Dermis lymphatic vessel endothelial cell (primary cell): Measurements from ENCODE around the gene BTBD2. TPM values are rescaled to one million over a fixed set of nuclear protein-coding genes. Genes with fewer than 3 reads are reported as not detected.

Experiments
- total RNA-seq: library from RNA; depleted of rRNA; stranded (reverse); fragments of >200 nt; gene quantifications from 2 replicates; pipeline ENCODE4 v1.2.1, GENCODE V29; 2014

BTBD2 gene
- 29.8 and 40.8 TPM in 2 replicates for total RNA-seq

GRCh38 chr19:2015608-2015950, at the start of gene BTBD2:
Gene BTBD2, minus strand, starts transcription at chr19:2015714. Its CDS starts 11 bp downstream, at chr19:2015703.

GRCh38 chr19:2050991-2051772, 35.7 kb upstream of the BTBD2 start, which contains the start of gene MKNK2:
Gene MKNK2, minus strand, starts transcription at chr19:2051244. Its CDS starts 393 bp downstream, at chr19:2050851.

GRCh38 chr19:1941146-1942077, 74.1 kb downstream of the BTBD2 start, which contains the start of gene CSNK1G2:
Gene CSNK1G2, plus strand, starts transcription at chr19:1941172. Its CDS starts 28,601 bp downstream, at chr19:1969773.

Other genes with a start within 250 kb of the BTBD2 start
- 0.43 and 0.52 TPM in 2 replicates for gene ATP8B3, start 203.4 kb downstream of the BTBD2 start, total RNA-seq
- gene REXO1, start 167.2 kb downstream of the BTBD2 start, total RNA-seq: 4.3 and 4.9 TPM in 2 replicates
- gene KLF16, start 152.1 kb downstream of the BTBD2 start, total RNA-seq: 3.9 and 4.7 TPM in 2 replicates
- gene ABHD17A, start 130.2 kb downstream of the BTBD2 start, total RNA-seq: 72.7 and 84.0 TPM in 2 replicates
- gene ADAT3, start 110.3 kb downstream of the BTBD2 start, total RNA-seq: 1.9 and 2.0 TPM in 2 replicates
- 20.4 and 21.9 TPM in 2 replicates for gene SCAMP4, start 110.3 kb downstream of the BTBD2 start, total RNA-seq
- gene CSNK1G2, start 74.5 kb downstream of the BTBD2 start, total RNA-seq: 49.6 and 55.8 TPM in 2 replicates
- gene MKNK2, start 35.5 kb upstream of the BTBD2 start, total RNA-seq: 75.1 and 110 TPM in 2 replicates
- 14.1 and 20.4 TPM in 2 replicates for gene MOB3A, start 80.6 kb upstream of the BTBD2 start, total RNA-seq
- 0.95 and 1.4 TPM in 2 replicates for gene IZUMO4, start 81.2 kb upstream of the BTBD2 start, total RNA-seq
- 56.6 and 61.2 TPM in 2 replicates for gene AP3D1, start 135.9 kb upstream of the BTBD2 start, total RNA-seq
- gene DOT1L, start 148.2 kb upstream of the BTBD2 start, total RNA-seq: 2.2 and 2.8 TPM in 2 replicates
- gene PLEKHJ1, start 220.6 kb upstream of the BTBD2 start, total RNA-seq: 62.7 and 69.4 TPM in 2 replicates
- gene SF3A2, start 221.1 kb upstream of the BTBD2 start, total RNA-seq: 46.4 and 56.8 TPM in 2 replicates
- 1.3 and 2.0 TPM in 2 replicates for gene AMH, start 233.6 kb upstream of the BTBD2 start, total RNA-seq
- 0.43 TPM in 1 of 2 replicates, not detected in the other for gene JSRP1, start 240.7 kb upstream of the BTBD2 start, total RNA-seq